HEK293T (cell line): ENCODE data around the gene IGDCC3.

Experiments used
- FOXM1 ChIP-seq: fragments of 450-650 bp; IDR thresholded peaks from 2 replicates; pipeline ENCODE4 v1.6.1; 2017; ENCODE audit warnings: mild to moderate bottlenecking, borderline replicate concordance
- PKNOX1 ChIP-seq: fragments of 450-650 bp; IDR thresholded peaks from 2 replicates; pipeline ENCODE4 v1.6.1; 2016
- ZNF384 ChIP-seq: fragments of 450-650 bp; IDR thresholded peaks from 2 replicates; pipeline ENCODE4 v1.6.1; 2016

DNA sequence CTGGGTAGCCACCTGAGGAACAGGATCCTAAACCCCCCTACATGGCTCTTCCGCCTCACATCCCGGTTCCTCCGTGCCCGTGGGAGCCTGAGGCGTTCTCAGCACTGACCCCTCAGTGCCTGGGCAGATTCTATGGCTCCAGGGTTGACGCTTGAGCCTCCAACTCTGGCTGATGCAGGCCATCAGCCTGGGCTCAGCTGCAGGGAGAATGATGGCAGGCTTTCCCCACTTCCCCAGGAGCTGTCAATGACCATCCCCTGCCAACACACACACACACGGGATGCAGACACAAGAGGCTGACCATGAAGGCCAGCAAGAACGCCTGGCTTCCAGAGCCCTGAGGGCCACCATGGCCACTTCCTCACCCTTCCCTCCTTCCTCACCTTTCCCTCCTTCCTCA, 15.8 kb upstream of the IGDCC3 start:
- TF ChIP-seq ZNF384: no peak
- TF ChIP-seq FOXM1: no peak
- no peak for TF ChIP-seq PKNOX1
